ENCODE results near the gene REEP1. TPM values are rescaled to one million over a fixed set of nuclear protein-coding genes. Genes with fewer than 3 reads are reported as not detected.

REEP1 gene
- polyA plus RNA-seq, 1 donor (not counting 4 experiments of a cell fraction or from before 2014, with no cell fraction given): 0.30 TPM

GRCh38 chr2:86227685-86228084 lies 109.7 kb downstream of the REEP1 start:
- no peaks in the 10 kb centered on the region for H3K9me3 ChIP-seq (ENCODE audit: control insufficient read depth, low read depth, low read length)
- H2AFZ ChIP-seq (ENCODE audit: control insufficient read depth, low read length): no peak overlapping the region
- FAIRE-seq (no peak), DNase-seq (ENCODE audit: low read depth, low spot score) (no peak)
- no peak overlapping the region for H3K9ac ChIP-seq (ENCODE audit: control insufficient read depth, extremely low read depth, insufficient read depth, low read length)
- H3K27ac ChIP-seq (ENCODE audit: control insufficient read depth, insufficient read depth, low read length): no peak overlapping the region
- peaks cover 21% of the 10 kb centered on the region for H3K4me1 ChIP-seq (ENCODE audit: control insufficient read depth, extremely low read depth, insufficient read depth, low read length)
- H3K9me1 ChIP-seq (ENCODE audit: control insufficient read depth, extremely low read depth, insufficient read depth, low read length): no peaks in the 10 kb centered on the region
- H3K4me3 ChIP-seq (ENCODE audit: control insufficient read depth in 2 of 3, extremely low read depth in 1 of 3, insufficient read depth in 2 of 3, low read depth in 1 of 3, low read length in 3 of 3): no peak overlapping the region
- H3K27me3 ChIP-seq (ENCODE audit: control insufficient read depth, extremely low read depth, insufficient read depth, low read length): no peaks in the 10 kb centered on the region
- dilution Hi-C loops (cut with MboI; ENCODE audit: extremely low pct_ligation_motif_present, low sequenced_read_pairs): no loop called here
- H4K20me1 ChIP-seq (ENCODE audit: control insufficient read depth, extremely low read depth, insufficient read depth, low read length): no peaks in the 10 kb centered on the region
- H3K4me2 ChIP-seq (ENCODE audit: control insufficient read depth, extremely low read depth, insufficient read depth, low read depth, low read length): no peak overlapping the region
- TF ChIP-seq EZH2 (IDR thresholded peaks at IDR 0.05; ENCODE audit: low read length): no peak
- no peak for TF ChIP-seq CTCF (optimal IDR thresholded peaks at IDR 0.05 in 1 of 3, IDR thresholded peaks at IDR 0.05 in 1 of 3, conservative IDR thresholded peaks at IDR 0.05 in 1 of 3; ENCODE audit: extremely low read depth in 1 of 3, insufficient read depth in 2 of 3, low read length in 3 of 3)
- no peaks in the 10 kb centered on the region for H3K79me2 ChIP-seq (ENCODE audit: control insufficient read depth, insufficient read depth, low read length)
- H3K36me3 ChIP-seq (ENCODE audit: control insufficient read depth in 2 of 2, extremely low read depth in 1 of 2, insufficient read depth in 2 of 2, low read length in 2 of 2): no peaks in the 10 kb centered on the region

GRCh38 chr2:86226636-86227520 lies 110.5 kb downstream of the REEP1 start:
- H3K27me3 ChIP-seq (ENCODE audit: control insufficient read depth, extremely low read depth, insufficient read depth, low read length): no peaks in the 10 kb centered on the region
- no peak for FAIRE-seq
- H3K4me3 ChIP-seq (ENCODE audit: control insufficient read depth in 2 of 3, extremely low read depth in 1 of 3, insufficient read depth in 2 of 3, low read depth in 1 of 3, low read length in 3 of 3): no peak overlapping the region
- H3K9me1 ChIP-seq (ENCODE audit: control insufficient read depth, extremely low read depth, insufficient read depth, low read length): no peaks in the 10 kb centered on the region
- H3K27ac ChIP-seq (ENCODE audit: control insufficient read depth, insufficient read depth, low read length): no peak overlapping the region
- no peak for TF ChIP-seq CTCF (optimal IDR thresholded peaks at IDR 0.05 in 1 of 3, IDR thresholded peaks at IDR 0.05 in 1 of 3, conservative IDR thresholded peaks at IDR 0.05 in 1 of 3; ENCODE audit: extremely low read depth in 1 of 3, insufficient read depth in 2 of 3, low read length in 3 of 3)
- H3K9ac ChIP-seq (ENCODE audit: control insufficient read depth, extremely low read depth, insufficient read depth, low read length): no peak overlapping the region
- H3K36me3 ChIP-seq (ENCODE audit: control insufficient read depth in 2 of 2, extremely low read depth in 1 of 2, insufficient read depth in 2 of 2, low read length in 2 of 2): no peaks in the 10 kb centered on the region
- H3K4me1 ChIP-seq (ENCODE audit: control insufficient read depth, extremely low read depth, insufficient read depth, low read length): peaks cover 21% of the 10 kb centered on the region
- H4K20me1 ChIP-seq (ENCODE audit: control insufficient read depth, extremely low read depth, insufficient read depth, low read length): no peaks in the 10 kb centered on the region
- H3K9me3 ChIP-seq (ENCODE audit: control insufficient read depth, low read depth, low read length): no peaks in the 10 kb centered on the region
- no peak overlapping the region for H3K4me2 ChIP-seq (ENCODE audit: control insufficient read depth, extremely low read depth, insufficient read depth, low read depth, low read length)
- no peaks in the 10 kb centered on the region for H3K79me2 ChIP-seq (ENCODE audit: control insufficient read depth, insufficient read depth, low read length)
- dilution Hi-C loops (cut with MboI; ENCODE audit: extremely low pct_ligation_motif_present, low sequenced_read_pairs): no loop called here
- no peak overlapping the region for H2AFZ ChIP-seq (ENCODE audit: control insufficient read depth, low read length)
- DNase-seq (ENCODE audit: low read depth, low spot score): no peak

Measured in keratinocyte (primary cell).